HUES48 (cell line): ENCODE measurements around the gene SNRPD1.
"Not testable (repeated sequence)": the region's sequence is repeated elsewhere in the genome, so short reads cannot be mapped to it uniquely, and the experiment has no call there.

Experiments
- H3K27ac ChIP-seq: one replicate; pipeline ENCODE4 v1.7.0; 2013; ENCODE audit warnings: low read depth, low read length, inconsistent platforms
- H3K27me3 ChIP-seq: 2 replicates; pipeline ENCODE4 v1.6.1; 2013; ENCODE audit warnings: mild to moderate bottlenecking, low read length; ENCODE audit not compliant: control insufficient read depth, insufficient read depth
- H3K36me3 ChIP-seq: 2 replicates; pipeline ENCODE4 v1.6.1; 2013; ENCODE audit warnings: low read length; ENCODE audit not compliant: control insufficient read depth, insufficient read depth
- H3K4me1 ChIP-seq: 2 replicates; pipeline ENCODE4 v1.6.1; 2013; ENCODE audit warnings: mild to moderate bottlenecking, low read length; ENCODE audit not compliant: control insufficient read depth, insufficient read depth
- H3K4me3 ChIP-seq: 2 replicates; pipeline ENCODE4 v1.5.1; 2013; ENCODE audit warnings: mild to moderate bottlenecking, low read depth, low read length
- H3K9ac ChIP-seq: 2 replicates; pipeline ENCODE4 v1.6.1; 2013; ENCODE audit warnings: mild to moderate bottlenecking, low read depth, low read length, moderate library complexity
- H3K9me3 ChIP-seq: 2 replicates; pipeline ENCODE4 v1.6.1; 2013; ENCODE audit warnings: low read length; ENCODE audit not compliant: control insufficient read depth, insufficient read depth

The SNRPD1 gene

DNA sequence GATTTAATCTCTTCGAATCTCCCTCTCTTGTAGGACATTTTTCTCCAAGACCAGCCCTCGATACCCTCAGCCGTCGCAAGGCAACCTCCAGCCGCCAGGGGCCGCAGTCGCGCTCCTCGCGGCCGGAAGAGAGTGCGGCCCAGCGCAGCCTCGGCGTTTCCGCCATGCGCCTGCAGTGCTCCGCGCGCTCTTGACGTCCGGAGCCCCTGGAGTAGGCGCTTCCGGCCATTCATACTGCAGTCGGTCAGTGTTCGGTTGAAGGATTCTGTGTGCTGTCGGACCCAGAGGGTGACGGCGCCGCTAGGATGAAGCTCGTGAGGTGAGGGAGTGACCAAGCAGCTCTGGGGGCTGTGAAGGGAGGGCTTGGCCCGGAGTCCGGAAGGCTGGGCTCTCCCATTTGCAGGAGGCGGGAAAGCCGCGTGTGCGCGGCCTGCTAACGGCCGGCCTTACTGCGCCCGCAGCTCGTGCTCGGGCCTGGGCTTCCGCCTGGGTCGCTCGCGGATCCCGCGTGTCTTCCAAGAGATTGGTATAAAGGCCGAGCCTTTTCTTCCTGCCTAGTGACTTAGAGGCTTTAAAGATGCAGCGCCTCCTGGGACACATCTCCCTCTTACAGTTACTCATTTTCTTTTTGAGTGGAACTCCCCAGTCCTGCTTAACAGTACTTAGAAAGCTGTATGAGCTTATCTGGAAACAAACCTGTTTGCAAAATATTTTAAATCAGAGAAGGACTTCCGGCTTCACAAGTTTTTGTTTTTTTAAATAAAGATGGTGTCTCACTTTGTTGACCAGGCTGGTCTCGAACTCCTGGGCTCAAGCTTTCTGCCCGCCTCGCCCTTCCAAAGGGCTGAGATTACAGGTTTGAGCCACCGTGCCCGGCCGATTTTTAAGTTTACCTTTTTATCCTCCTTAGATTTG, at the start of gene SNRPD1:
SNRPD1 (plus strand) TSS at position 190 of the 915 bp plus-strand sequence; CDS start at position 306, 116 bp downstream.
- peak within 1 kb of the TSS; percentile 92 for H3K4me3 ChIP-seq

DNA sequence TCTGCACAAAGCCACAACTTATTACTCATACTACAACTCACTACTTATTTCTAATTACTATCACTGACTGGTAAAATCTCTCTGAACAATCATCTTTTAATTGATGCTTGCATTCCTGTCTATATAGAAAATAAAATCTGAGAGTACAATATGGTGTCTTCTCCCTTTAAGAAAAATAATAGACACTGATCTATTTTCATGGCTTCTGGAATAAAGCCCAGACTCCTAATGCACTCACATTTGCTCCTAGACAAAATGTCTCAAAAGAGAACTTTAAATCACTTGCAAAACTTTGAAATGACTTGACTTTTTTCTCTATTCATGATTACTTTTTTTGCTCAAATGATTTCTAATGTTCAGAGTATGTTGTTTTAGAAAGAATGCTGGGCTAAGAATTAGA, 40.3 kb upstream of the SNRPD1 start:
- Histone ChIP-seq H3K9me3 (no peaks in the 10 kb centered on the region), H3K27ac (no peak overlapping the region), H3K4me1 (peaks cover 5% of the 10 kb centered on the region; the same call in 1 of the 2 replicates), H3K9ac (no peak overlapping the region), H3K36me3 (peaks cover 91% of the 10 kb centered on the region), H3K4me3 (no peak overlapping the region), H3K27me3 (no peaks in the 10 kb centered on the region)

More for the DNA sequence above, at the start of gene SNRPD1:
- Histone ChIP-seq H3K27ac (peak within 1 kb of the TSS; percentile 98), H3K36me3 (peaks cover 24% of the 10 kb centered on the region), H3K27me3 (no peaks in the 10 kb centered on the region), H3K9me3 (no peaks in the 10 kb centered on the region), H3K9ac (peak within 1 kb of the TSS; percentile 97), H3K4me1 (no peaks in the 10 kb centered on the region)

DNA sequence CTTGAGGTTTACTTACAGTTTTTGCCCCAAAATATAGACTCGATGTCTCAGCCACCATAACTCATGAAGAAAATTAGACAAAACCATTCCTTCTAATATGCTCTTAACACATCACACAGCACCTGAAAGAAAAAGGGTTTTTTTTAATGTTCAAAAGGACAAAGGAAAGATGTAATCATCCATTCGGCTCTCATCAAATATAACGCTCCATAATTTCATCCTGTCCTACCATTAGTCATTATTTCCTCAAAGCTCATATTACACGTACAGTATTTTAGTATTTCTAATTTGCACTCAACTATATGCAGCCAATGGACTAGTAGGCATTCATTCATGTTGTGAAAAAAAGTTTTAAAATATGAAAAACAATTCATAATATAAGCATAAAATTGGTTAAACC, 36.5 kb upstream of the SNRPD1 start:
- Histone ChIP-seq H3K36me3 (peaks cover 68% of the 10 kb centered on the region), H3K9ac (no peak overlapping the region), H3K4me3 (no peak overlapping the region), H3K27me3 (no peaks in the 10 kb centered on the region), H3K9me3 (no peaks in the 10 kb centered on the region), H3K27ac (no peak overlapping the region), H3K4me1 (no peaks in the 10 kb centered on the region)

DNA sequence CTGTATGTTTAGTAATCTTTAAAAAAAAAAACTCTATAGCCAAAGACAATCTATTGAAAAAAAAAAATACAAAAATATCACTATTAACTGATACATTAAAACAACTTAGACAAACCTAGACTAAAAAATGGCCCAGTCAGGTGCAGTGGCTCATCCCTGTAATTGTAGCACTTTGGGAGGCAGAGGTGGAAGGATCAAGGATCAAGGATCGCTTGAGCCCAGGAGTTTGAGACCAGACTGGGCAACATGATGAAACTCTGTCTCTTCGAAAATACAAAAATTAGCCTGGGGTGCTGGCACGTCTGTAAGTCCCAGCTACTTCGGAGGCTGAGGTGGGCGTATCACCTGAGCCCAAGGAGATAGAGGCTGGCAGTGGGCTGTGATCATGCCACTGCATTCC, 27.7 kb upstream of the SNRPD1 start:
- no peaks in the 10 kb centered on the region for H3K4me1 ChIP-seq
- H3K36me3 ChIP-seq: peaks cover 16% of the 10 kb centered on the region
- H3K27me3 ChIP-seq: no peaks in the 10 kb centered on the region
- H3K9me3 ChIP-seq: no peaks in the 10 kb centered on the region
- no peak overlapping the region for H3K4me3 ChIP-seq
- no peak overlapping the region for H3K27ac ChIP-seq
- no peak overlapping the region for H3K9ac ChIP-seq

DNA sequence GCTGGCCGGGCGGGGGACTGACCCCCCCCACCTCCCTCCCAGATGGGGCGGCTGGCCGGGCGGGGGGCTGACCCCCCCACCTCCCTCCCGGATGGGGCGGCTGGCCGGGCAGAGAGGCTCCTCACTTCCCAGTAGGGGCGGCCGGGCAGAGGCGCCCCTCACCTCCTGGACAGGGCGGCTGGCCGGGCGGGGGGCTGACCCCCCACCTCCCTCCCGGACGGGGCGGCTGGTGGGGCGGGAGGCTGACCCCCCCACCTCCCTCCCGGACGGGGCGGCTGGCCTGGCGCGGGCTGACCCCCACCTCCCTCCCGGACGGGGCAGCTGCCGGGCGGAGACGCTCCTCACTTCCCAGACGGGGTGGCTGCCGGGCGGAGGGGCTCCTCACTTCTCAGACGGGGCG, 19.8 kb upstream of the SNRPD1 start:
- H3K36me3 ChIP-seq: peaks cover 14% of the 10 kb centered on the region; the same call in 1 of the 2 replicates
- not testable (repeated sequence) for H3K9ac ChIP-seq, H3K9me3 ChIP-seq

DNA sequence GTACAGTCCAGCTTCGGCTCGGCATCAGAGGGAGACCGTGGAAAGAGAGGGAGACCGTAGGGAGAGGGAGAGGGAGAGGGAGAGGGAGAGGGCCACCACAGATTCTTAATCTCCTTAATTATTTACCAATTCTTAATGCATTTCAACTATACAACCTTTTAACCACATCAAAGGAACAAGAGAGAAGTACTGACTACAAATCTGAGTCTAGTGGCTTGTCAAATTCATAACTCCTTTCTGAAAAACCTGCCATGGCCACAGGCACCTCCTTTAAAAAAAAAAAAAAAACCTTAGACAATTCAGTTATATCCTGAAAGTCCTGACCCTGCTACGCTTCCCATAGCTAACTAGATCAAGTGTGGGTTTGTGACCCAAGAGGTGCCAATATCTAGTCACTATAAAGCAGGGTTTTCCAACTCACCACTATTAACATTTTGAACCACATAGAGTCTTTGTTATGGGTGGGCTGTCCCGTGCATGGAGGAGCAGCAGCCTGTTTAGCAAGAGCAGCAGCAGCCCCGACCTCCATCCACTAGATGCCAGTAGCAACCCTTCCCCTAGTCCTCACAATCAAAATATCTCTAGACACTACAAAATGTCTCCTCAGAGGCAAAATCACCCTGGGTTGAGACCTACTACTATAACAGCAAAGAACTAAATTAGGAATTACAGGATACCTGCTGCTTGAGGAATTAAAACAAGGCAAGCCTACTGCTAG, 18.4 kb upstream of the SNRPD1 start:
- Histone ChIP-seq H3K27me3 (no peaks in the 10 kb centered on the region), H3K36me3 (peaks cover 14% of the 10 kb centered on the region; the same call in 1 of the 2 replicates), H3K9ac (no peak overlapping the region), H3K27ac (no peak overlapping the region), H3K4me3 (no peak overlapping the region), H3K4me1 (0 out of 2 replicates have a peak, but pooled peaks cover 1% of the 10 kb centered on the region), H3K9me3 (peaks cover 7% of the 10 kb centered on the region; the same call in 1 of the 2 replicates)

More for the DNA sequence above, 19.8 kb upstream of the SNRPD1 start:
- not testable (repeated sequence) for H3K4me3 ChIP-seq, H3K4me1 ChIP-seq, H3K27ac ChIP-seq, H3K27me3 ChIP-seq

DNA sequence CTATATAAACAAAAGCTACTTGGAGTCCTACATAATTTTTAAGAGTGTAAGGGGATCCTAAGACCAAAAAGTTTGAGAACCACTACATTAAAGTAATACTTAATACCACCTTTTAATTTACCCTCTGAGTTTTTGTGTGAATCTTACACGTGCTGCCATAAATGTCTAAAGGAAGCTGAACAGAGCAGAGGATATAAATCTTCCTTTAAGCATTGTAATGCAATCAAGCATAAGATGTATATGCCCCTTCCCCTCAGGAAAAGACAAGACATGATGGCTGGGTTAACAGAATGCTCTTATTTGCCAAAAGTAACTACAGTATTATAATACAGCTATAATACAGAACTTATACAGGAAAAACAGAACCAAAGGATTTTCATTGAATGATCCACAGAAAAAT, 14.5 kb upstream of the SNRPD1 start:
- Histone ChIP-seq H3K27me3 (no peaks in the 10 kb centered on the region), H3K4me3 (no peak overlapping the region; the same call in 1 of the 2 replicates), H3K36me3 (peaks cover 14% of the 10 kb centered on the region; the same call in 1 of the 2 replicates), H3K4me1 (peaks cover 5% of the 10 kb centered on the region; the same call in 1 of the 2 replicates), H3K9me3 (peaks cover 7% of the 10 kb centered on the region; the same call in 1 of the 2 replicates), H3K27ac (no peak overlapping the region), H3K9ac (no peak overlapping the region)

DNA sequence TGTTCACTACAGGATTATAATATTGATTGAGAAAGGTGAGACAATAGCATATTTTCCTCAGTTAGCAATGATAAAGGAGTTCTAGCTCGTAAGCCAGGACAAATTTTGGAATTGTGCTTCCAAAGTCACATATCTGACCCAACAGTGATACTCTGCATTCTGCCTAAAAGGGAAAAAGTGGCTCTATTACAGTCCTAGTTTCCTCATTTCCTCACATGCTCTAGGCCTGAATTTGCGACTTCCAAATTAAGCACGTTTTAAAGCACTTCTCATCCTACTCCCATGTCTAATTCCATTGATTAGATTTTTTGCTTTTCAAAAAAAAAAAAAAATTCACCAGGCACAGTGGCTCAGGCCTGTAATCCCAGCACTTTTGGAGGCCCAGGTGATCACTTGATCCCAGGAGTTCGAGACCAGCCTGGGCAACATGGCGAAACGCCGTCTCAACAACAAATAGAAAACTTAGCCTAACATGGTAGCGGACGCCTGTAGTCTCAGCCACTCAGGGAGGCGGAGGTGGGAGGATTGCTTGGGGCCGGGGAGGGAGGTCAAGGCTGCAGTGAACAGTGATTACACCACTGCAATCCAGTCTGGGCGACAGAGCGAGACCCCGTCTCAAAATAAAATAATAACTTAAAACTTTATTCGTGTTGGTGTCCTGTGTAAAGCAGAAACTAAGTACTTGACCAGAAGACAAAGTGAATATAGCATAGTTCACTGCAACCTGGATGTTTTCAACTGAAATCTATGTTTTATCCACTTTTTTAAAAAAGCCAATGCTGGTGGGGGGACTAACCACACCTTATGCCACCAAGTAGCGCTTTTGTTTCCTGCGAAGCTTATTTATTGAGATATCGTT, 13.2 kb upstream of the SNRPD1 start:
- Histone ChIP-seq H3K36me3 (peaks cover 9% of the 10 kb centered on the region; the same call in 1 of the 2 replicates), H3K27me3 (no peaks in the 10 kb centered on the region), H3K9me3 (peaks cover 7% of the 10 kb centered on the region; the same call in 1 of the 2 replicates), H3K4me3 (peak overlapping the region; percentile 89), H3K9ac (peak overlapping the region; percentile 88), H3K27ac (peak overlapping the region; percentile 99), H3K4me1 (peaks cover 5% of the 10 kb centered on the region; the same call in 1 of the 2 replicates)

DNA sequence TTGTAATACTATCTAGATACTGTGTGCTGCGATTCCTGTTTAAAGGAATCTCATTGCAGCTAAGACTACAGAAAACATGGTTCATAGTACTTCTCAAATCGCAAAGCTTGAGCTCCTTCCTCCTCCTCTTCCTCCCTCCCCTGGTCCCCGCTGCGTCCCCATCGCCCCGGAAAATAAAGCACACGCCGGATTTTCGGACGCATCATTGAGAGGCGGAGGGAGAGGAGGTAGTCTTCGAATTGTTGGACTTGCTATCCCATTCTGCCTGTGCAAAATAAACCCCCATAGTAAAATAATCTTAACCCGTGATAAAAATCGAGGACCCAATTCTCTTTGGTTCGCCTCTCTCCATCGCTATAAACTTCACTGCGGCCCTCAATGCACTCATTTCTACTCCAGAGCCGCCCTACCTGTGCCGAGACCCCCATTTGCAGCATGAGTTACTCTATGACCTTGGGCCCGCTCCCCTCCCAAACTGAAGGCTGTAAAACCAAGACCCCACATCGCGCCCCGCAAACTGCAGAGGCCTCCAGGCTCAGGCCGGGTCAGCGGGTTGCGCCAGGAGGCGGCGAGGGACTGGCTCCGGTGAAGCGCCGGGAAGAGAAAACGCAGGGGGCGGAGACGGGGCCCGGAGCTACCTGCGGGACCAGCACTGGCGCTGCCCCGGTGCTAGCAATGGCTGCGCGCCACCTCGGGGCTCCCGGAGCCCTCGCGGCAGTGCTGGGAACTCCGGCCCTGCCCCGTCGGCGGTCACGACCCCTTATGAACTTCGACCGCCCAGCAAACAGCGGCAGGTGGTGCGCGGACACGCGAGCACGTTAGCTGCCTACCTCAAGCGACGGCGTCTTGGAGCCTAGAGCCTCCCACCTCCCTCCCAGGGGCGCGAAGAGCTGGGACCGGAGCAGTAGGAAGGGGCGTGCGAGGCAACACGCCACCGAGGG, 12.3 kb upstream of the SNRPD1 start:
- H3K9ac ChIP-seq: peak overlapping the region; percentile 88
- peaks cover 5% of the 10 kb centered on the region; the same call in 1 of the 2 replicates for H3K4me1 ChIP-seq
- H3K9me3 ChIP-seq: no peaks in the 10 kb centered on the region
- H3K27ac ChIP-seq: peak overlapping the region; percentile 99
- H3K4me3 ChIP-seq: peak overlapping the region; percentile 89
- H3K27me3 ChIP-seq: no peaks in the 10 kb centered on the region
- H3K36me3 ChIP-seq: peaks cover 9% of the 10 kb centered on the region; the same call in 1 of the 2 replicates
